Testis (tissue), 2 donors: ENCODE measurements around the gene GSKIP.

Source experiments
- CTCF ChIP-seq, 3 experiments: fragments of 450-650 bp in 2 of 3; fragments of 200-600 bp in 1 of 3; sonication (generic) in 1 of 3; IDR thresholded peaks; one replicate each; pipeline ENCODE4 v1.5.1; 2016 to 2019; ENCODE audit warnings: antibody characterized with exemption in 3 of 3, mild to moderate bottlenecking in 2 of 3, moderate library complexity in 1 of 3
- POLR2A ChIP-seq: fragments of 450-650 bp; IDR thresholded peaks from one replicate; pipeline ENCODE4 v1.6.1; 2017; ENCODE audit warnings: antibody characterized with exemption, mild to moderate bottlenecking, moderate library complexity

- TF ChIP-seq CTCF (IDR thresholded peaks at IDR 0.05) (no peak), POLR2A (no peak)
Observed at GRCh38 chr14:96368534-96368933, 5.2 kb downstream of the GSKIP start.
